Testis (tissue), 5 donors: ENCODE data around the gene C21orf91. TPM values are rescaled to one million over a fixed set of nuclear protein-coding genes. Genes with fewer than 3 reads are reported as not detected.

Source experiments
- DNase-seq: peaks from one replicate; pipeline ENCODE4 v3.0.0-alpha.2; 2019
- H3K27ac ChIP-seq, 2 donors: fragments of 200-600 bp; sonication (generic); one replicate each; pipeline ENCODE4 v1.5.1; 2019
- H3K27me3 ChIP-seq: fragments of 200-600 bp; sonication (generic); one replicate; pipeline ENCODE4 v1.5.1; 2019
- H3K36me3 ChIP-seq: fragments of 200-600 bp; sonication (generic); one replicate; pipeline ENCODE4 v1.5.1; 2017; ENCODE audit warnings: low read depth; ENCODE audit errors: missing control alignments
- H3K4me1 ChIP-seq: fragments of 200-600 bp; sonication (generic); one replicate; pipeline ENCODE4 v1.5.1; 2019
- H3K4me3 ChIP-seq, 2 donors: fragments of 200-600 bp; sonication (generic); one replicate each; pipeline ENCODE4 v1.5.1; 2017 to 2019
- H3K9me3 ChIP-seq: fragments of 200-600 bp; sonication (generic); one replicate; pipeline ENCODE4 v1.5.1; 2017
- POLR2A ChIP-seq: fragments of 450-650 bp; IDR thresholded peaks from one replicate; pipeline ENCODE4 v1.6.1; 2017; ENCODE audit warnings: antibody characterized with exemption, mild to moderate bottlenecking, moderate library complexity
- WGBS, 2 donors: methylation state at CpG; one replicate each; pipeline ENCODE4 v1.1.5; 2018; 5-methylcytosine and 5-hydroxymethylcytosine counted together
- intact Hi-C: fragments of 100-400 bp; cut with DNase I; formaldehyde crosslinking; loops from one replicate; pipeline ENCODE4 v1.15.1; 2023; ENCODE audit warnings: low total_unique reads
- long read RNA-seq, 2 donors: transcript quantifications; one replicate each; lab custom pipeline, GENCODE V29; 2026
- polyA plus RNA-seq: library from polyadenylated mRNA; stranded (reverse); fragments of 350-450 nt; fragmentation: Illumina TruSeq; extraction: RNeasy Lipid Tissue Mini Kit (QIAGEN cat#74804); gene quantifications from one replicate; pipeline ENCODE4 v1.2.3, GENCODE V29; 2014; ENCODE audit warnings: low read depth, low replicate concordance; ENCODE audit not compliant: insufficient read depth
- total RNA-seq, 2 donors: library from RNA; depleted of rRNA; stranded (reverse); fragments of >200 nt; gene quantifications; one replicate each; pipeline ENCODE4 v1.2.3, GENCODE V29; 2016
- TF ChIP-seq, protein P1 (sequence below), 3 experiments: fragments of 450-650 bp in 2 of 3; fragments of 200-600 bp in 1 of 3; sonication (generic) in 1 of 3; IDR thresholded peaks; one replicate each; pipeline ENCODE4 v1.5.1; 2016 to 2019; ENCODE audit warnings: antibody characterized with exemption in 3 of 3, mild to moderate bottlenecking in 2 of 3, moderate library complexity in 1 of 3

C21orf91 gene
- total RNA-seq (10 to 100 TPM; 37.0 to 44.4 TPM), polyA plus RNA-seq (40.7 TPM)
- long read RNA-seq, donor 1, full-length matches to known transcripts, result 11 of 11 reads
- long read RNA-seq, donor 1, partial matches to known transcripts, result 0 of 11 reads
- long read RNA-seq, donor 1, other reads (novel, unspliced or antisense), result 0 of 11 reads
- long read RNA-seq, donor 2, full-length matches to known transcripts, result 2 of 17 reads
- long read RNA-seq, donor 2, partial matches to known transcripts, result 15 of 17 reads
- long read RNA-seq, donor 2, other reads (novel, unspliced or antisense), result 0 of 17 reads

DNA sequence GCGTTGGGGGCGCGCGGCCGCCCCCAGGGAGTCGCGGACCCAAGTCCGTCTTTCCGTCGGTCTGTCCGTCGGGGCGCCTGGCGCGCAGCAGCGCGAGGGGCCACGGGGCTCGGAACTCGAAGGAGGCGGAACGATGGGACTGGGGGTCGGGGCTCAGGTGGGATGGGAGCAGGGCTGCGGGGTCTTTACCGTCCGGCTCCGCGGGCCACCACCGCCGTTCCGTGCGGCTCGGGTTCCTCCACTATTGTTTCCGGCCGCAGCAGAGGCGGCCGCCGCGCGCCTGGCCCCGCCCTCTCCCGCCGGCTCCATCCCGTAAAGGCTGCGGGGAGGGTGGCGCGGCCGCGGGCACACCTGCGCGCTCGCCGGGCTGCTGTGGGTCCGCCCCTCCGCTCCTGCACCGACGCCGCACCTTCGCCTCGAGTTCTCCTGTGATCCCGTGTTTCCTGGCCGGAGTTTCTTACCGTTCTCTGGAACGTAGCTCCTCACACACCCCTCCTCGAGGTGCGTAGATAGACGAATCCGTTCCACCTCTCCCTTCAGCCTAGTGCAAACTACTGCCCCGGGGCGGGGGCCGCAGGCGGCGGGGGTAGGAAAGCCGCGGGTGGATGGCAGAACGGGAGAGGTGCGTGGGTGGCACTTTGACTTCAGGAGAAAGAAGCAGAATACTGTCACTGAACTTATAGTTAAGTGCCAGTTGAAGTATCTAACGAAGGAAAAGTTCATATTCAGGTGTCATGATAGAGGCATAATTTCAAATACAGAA, at the start of gene C21orf91:
Gene C21orf91 (minus strand): TSS at position 243 of the 763 bp plus-strand sequence. CDS start 1,038 bp downstream, outside the sequence.
- intact Hi-C loops, result no loop called here
- DNase-seq, result peak; percentile 94
- peak within 1 kb of the TSS; percentile 93 to 97 for H3K27ac ChIP-seq
- peak within 1 kb of the TSS; percentile 100 for H3K4me3 ChIP-seq
- WGBS, 2 donors, result 1% methylated on average over 46 to 77 of the region's 78 CpGs
- H3K4me1 ChIP-seq, result peaks cover 26% of the 10 kb centered on the region
- H3K27me3 ChIP-seq, result no peaks in the 10 kb centered on the region
- TF ChIP-seq, protein P1, sequence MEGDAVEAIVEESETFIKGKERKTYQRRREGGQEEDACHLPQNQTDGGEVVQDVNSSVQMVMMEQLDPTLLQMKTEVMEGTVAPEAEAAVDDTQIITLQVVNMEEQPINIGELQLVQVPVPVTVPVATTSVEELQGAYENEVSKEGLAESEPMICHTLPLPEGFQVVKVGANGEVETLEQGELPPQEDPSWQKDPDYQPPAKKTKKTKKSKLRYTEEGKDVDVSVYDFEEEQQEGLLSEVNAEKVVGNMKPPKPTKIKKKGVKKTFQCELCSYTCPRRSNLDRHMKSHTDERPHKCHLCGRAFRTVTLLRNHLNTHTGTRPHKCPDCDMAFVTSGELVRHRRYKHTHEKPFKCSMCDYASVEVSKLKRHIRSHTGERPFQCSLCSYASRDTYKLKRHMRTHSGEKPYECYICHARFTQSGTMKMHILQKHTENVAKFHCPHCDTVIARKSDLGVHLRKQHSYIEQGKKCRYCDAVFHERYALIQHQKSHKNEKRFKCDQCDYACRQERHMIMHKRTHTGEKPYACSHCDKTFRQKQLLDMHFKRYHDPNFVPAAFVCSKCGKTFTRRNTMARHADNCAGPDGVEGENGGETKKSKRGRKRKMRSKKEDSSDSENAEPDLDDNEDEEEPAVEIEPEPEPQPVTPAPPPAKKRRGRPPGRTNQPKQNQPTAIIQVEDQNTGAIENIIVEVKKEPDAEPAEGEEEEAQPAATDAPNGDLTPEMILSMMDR (IDR thresholded peaks at IDR 0.05), result peak in 1 of 3 experiments; percentile 14
- TF ChIP-seq POLR2A, result peak; percentile 60
- H3K36me3 ChIP-seq, result no peaks in the 10 kb centered on the region
- no peaks in the 10 kb centered on the region for H3K9me3 ChIP-seq

DNA sequence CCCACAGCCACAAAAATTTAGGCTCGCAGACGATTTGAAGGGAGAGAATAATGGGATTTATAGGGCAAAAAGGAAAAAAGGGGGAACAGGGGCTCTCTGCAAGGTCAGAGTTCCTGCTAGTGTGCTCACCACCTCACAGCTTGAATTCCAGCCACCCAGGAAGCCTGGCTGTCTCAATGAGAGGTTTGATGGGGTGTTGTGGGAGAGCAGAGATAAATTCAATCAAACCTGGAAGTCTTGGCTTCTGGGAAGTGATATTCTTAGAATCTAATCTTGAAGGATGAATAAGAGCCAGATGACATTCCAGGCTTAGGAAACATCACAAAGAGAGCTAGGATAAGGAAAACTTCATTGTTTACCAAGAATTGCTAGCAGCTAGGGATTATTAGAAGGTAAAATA, 47.4 kb upstream of the C21orf91 start:
- WGBS, 2 donors, result 62 to 69% methylated on average over 2 of the region's 2 CpGs
- no peaks in the 10 kb centered on the region for H3K27me3 ChIP-seq
- intact Hi-C loops, result no loop called here

DNA sequence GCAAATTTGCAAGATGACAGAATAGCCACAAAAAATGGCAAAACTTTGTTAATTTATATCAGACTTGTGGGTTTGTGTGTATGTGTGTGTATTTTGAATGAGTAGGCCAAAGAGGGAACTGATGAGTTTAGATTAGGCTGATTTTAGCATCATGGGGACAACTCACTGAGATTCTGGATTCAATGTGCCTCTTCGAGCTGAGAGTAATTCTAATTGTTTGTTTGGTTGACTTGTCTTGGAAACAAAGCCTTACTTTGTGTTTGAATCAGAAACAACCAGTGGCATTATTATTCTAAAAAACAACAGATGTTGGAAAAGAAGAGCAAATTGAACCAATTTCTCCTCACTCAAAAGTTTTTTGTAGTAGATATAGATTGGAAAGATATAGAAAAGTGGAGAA, 40.5 kb upstream of the C21orf91 start:
- TF ChIP-seq, protein P1 (IDR thresholded peaks at IDR 0.05), result no peak
- TF ChIP-seq POLR2A, result no peak
- WGBS, 2 donors, result 88 to 89% methylated on average over 1 of the region's 1 CpG
- DNase-seq, result no peak
- H3K27ac ChIP-seq, result no peak overlapping the region
- no peaks in the 10 kb centered on the region for H3K4me1 ChIP-seq
- no peak overlapping the region for H3K4me3 ChIP-seq
- no peaks in the 10 kb centered on the region for H3K9me3 ChIP-seq
- intact Hi-C loops, result no loop called here
- no peaks in the 10 kb centered on the region for H3K36me3 ChIP-seq
- no peaks in the 10 kb centered on the region for H3K27me3 ChIP-seq

More for the DNA sequence above, 47.4 kb upstream of the C21orf91 start:
- DNase-seq, result no peak
- TF ChIP-seq, protein P1 (IDR thresholded peaks at IDR 0.05), result no peak
- no peak for TF ChIP-seq POLR2A
- Histone ChIP-seq H3K9me3 (no peaks in the 10 kb centered on the region), H3K27ac (no peak overlapping the region), H3K36me3 (no peaks in the 10 kb centered on the region), H3K4me3 (no peak overlapping the region), H3K4me1 (no peaks in the 10 kb centered on the region)

DNA sequence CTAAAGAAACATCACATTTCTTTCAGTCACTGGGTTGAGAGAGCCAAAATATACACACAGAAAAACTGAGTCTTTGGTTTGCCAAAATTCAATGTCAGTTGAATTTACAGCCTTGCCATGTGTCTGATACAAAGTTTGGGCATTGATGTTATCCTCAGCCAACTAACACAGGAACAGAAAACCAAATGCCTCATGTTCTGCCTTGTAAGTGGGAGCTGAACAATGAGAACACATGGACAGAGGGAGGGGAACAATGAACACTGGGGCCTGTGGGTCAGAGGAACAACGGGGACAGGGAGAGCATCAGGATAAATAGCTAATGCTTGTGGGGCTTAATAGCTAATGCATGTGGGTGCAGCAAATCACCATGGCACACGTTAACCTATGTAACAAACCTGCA, 39.6 kb upstream of the C21orf91 start:
- WGBS, 2 donors, result 81 to 88% methylated on average over 2 of the region's 2 CpGs
- Histone ChIP-seq H3K27ac (no peak overlapping the region), H3K4me3 (no peak overlapping the region), H3K36me3 (no peaks in the 10 kb centered on the region), H3K4me1 (no peaks in the 10 kb centered on the region), H3K9me3 (no peaks in the 10 kb centered on the region), H3K27me3 (no peaks in the 10 kb centered on the region)
- TF ChIP-seq, protein P1 (IDR thresholded peaks at IDR 0.05), result no peak
- no peak for TF ChIP-seq POLR2A
- intact Hi-C loops, result no loop called here
- no peak for DNase-seq
